IMR-90 (cell line): ENCODE data around the gene BTG2. TPM values are rescaled to one million over a fixed set of nuclear protein-coding genes. Genes with fewer than 3 reads are reported as not detected.

Experiments
- ATAC-seq: fragments of 200-7000 bp; cut with Tn5 transposase; 2 replicates; pipeline ENCODE4 v1.9.1; 2020; ENCODE audit warnings: low read depth, mild to moderate bottlenecking, moderate library complexity
- BruUV-seq: library from RNA; stranded (reverse); fragments of 400-500 nt; replicated peaks from 2 replicates; lab custom pipeline; 2021; lab: Mats Ljungman, UMichigan
- CTCF ChIA-PET: fragments of 300-600 bp; formaldehyde crosslinking; extraction: SDS; loops from one replicate; lab custom pipeline; 2021; ENCODE audit warnings: antibody characterized with exemption; lab: Yijun Ruan, JAX
- POLR2A ChIA-PET: fragments of 300-600 bp; sonication (Branson Sonifier 250); formaldehyde crosslinking; loops from one replicate; lab custom pipeline; 2022; ENCODE audit warnings: antibody characterized with exemption; ENCODE audit not compliant: unreplicated experiment; lab: Charles Lee
- DNase-seq: peaks from one replicate; pipeline ENCODE4 v3.0.0; 2013
- H2AFZ ChIP-seq: replicated peaks from 2 replicates; pipeline ENCODE3; 2013; ENCODE audit warnings: low read length, mild to moderate bottlenecking; ENCODE audit not compliant: poor library complexity
- H2AK5ac ChIP-seq: 2 replicates; pipeline ENCODE4 v1.6.1; 2013; ENCODE audit warnings: low read depth, low read length, inconsistent platforms
- H2AK9ac ChIP-seq: replicated peaks from 2 replicates; pipeline ENCODE3; 2013; ENCODE audit warnings: mild to moderate bottlenecking, low read depth, low read length, moderate library complexity; ENCODE audit not compliant: poor library complexity
- H2BK120ac ChIP-seq: 2 replicates; pipeline ENCODE4 v1.6.1; 2013; ENCODE audit warnings: low read depth, low read length, inconsistent platforms
- H2BK15ac ChIP-seq: 3 replicates; pipeline ENCODE4 v1.6.1; 2013; ENCODE audit warnings: low read depth, low read length, inconsistent platforms
- H2BK20ac ChIP-seq: 2 replicates; pipeline ENCODE4 v1.6.1; 2013; ENCODE audit warnings: low read depth, mild to moderate bottlenecking, inconsistent platforms, low read length, moderate library complexity
- H2BK5ac ChIP-seq: 2 replicates; pipeline ENCODE4 v1.6.1; 2013; ENCODE audit warnings: mild to moderate bottlenecking, low read depth, low read length, inconsistent platforms; ENCODE audit not compliant: poor library complexity, severe bottlenecking
- H3K14ac ChIP-seq: replicated peaks from 2 replicates; pipeline ENCODE4 v1.6.1; 2013; ENCODE audit warnings: low read depth, low read length, inconsistent platforms
- H3K18ac ChIP-seq: 2 replicates; pipeline ENCODE4 v1.6.1; 2013; ENCODE audit warnings: low read depth, low read length, control low read depth
- H3K23ac ChIP-seq: 2 replicates; pipeline ENCODE4 v1.6.1; 2013; ENCODE audit warnings: low read depth, low read length, inconsistent platforms
- H3K27ac ChIP-seq: 2 replicates; pipeline ENCODE4 v1.5.1; 2013; ENCODE audit warnings: mild to moderate bottlenecking, control low read depth, low read length; ENCODE audit not compliant: insufficient read depth
- H3K27me3 ChIP-seq: 2 replicates; pipeline ENCODE4 v1.6.1; 2013; ENCODE audit warnings: low read length; ENCODE audit not compliant: control insufficient read depth, insufficient read depth
- H3K36me3 ChIP-seq: 2 replicates; pipeline ENCODE4 v1.6.1; 2013; ENCODE audit warnings: low read length, mixed read lengths; ENCODE audit not compliant: control insufficient read depth, insufficient read depth
- H3K4ac ChIP-seq: 2 replicates; pipeline ENCODE4 v1.6.1; 2013; ENCODE audit warnings: low read depth, low read length, inconsistent platforms
- H3K4me1 ChIP-seq: 2 replicates; pipeline ENCODE4 v1.6.1; 2013; ENCODE audit warnings: low read length, mixed read lengths; ENCODE audit not compliant: control insufficient read depth, insufficient read depth
- H3K4me2 ChIP-seq: 2 replicates; pipeline ENCODE4 v1.6.1; 2013; ENCODE audit warnings: low read depth, mild to moderate bottlenecking, control low read depth, low read length, moderate library complexity
- H3K4me3 ChIP-seq: 2 replicates; pipeline ENCODE4 v1.5.1; 2013; ENCODE audit warnings: low read depth, mild to moderate bottlenecking, control low read depth, low read length, moderate library complexity; ENCODE audit not compliant: insufficient read depth
- H3K56ac ChIP-seq: 2 replicates; pipeline ENCODE4 v1.6.1; 2013; ENCODE audit warnings: low read length, inconsistent platforms; ENCODE audit not compliant: insufficient read depth; ENCODE audit errors: extremely low read depth
- H3K79me1 ChIP-seq, 2 experiments: 2 replicates each; pipeline ENCODE4 v1.6.1; 2013; ENCODE audit warnings: low read length in 2 of 2, inconsistent platforms in 1 of 2, low read depth in 1 of 2
- H3K9ac ChIP-seq: 2 replicates; pipeline ENCODE4 v1.6.1; 2013; ENCODE audit warnings: low read depth, low read length, control low read depth
- H3K9me1 ChIP-seq: 2 replicates; pipeline ENCODE4 v1.6.1; 2013; ENCODE audit warnings: low read length, inconsistent platforms; ENCODE audit not compliant: insufficient read depth
- H3K9me3 ChIP-seq: 2 replicates; pipeline ENCODE4 v1.6.1; 2013; ENCODE audit warnings: low read length; ENCODE audit not compliant: control insufficient read depth, insufficient read depth
- H4K20me1 ChIP-seq: 2 replicates; pipeline ENCODE4 v1.6.1; 2013; ENCODE audit warnings: low read length, inconsistent platforms; ENCODE audit not compliant: insufficient read depth
- H4K5ac ChIP-seq: 2 replicates; pipeline ENCODE4 v1.6.1; 2013; ENCODE audit warnings: mild to moderate bottlenecking, low read depth, low read length, control low read depth
- H4K8ac ChIP-seq, 2 experiments: 2 replicates each; pipeline ENCODE4 v1.6.1; 2013; ENCODE audit warnings: low read depth in 2 of 2, low read length in 2 of 2, control low read depth in 1 of 2, inconsistent platforms in 1 of 2
- H4K91ac ChIP-seq: 2 replicates; pipeline ENCODE4 v1.6.1; 2013; ENCODE audit warnings: low read depth, low read length, inconsistent platforms; ENCODE audit not compliant: insufficient read depth
- CEBPB ChIP-seq: IDR thresholded peaks from 2 replicates; pipeline ENCODE4 v1.6.1; 2012; ENCODE audit warnings: low read depth, low read length, improper control_type of control experiment
- CHD1 ChIP-seq: IDR thresholded peaks from 2 replicates; pipeline ENCODE4 v1.6.1; 2012; ENCODE audit warnings: low read depth, low read length, improper control_type of control experiment
- CTCF ChIP-seq: conservative IDR thresholded peaks from 2 replicates; pipeline ENCODE4 v1.5.1; 2012; ENCODE audit warnings: mild to moderate bottlenecking, low read depth, low read length, improper control_type of control experiment
- FOS ChIP-seq: fragments of 150-350 bp; IDR thresholded peaks from 2 replicates; pipeline ENCODE4 v1.6.1; 2016; ENCODE audit warnings: low read depth, low read length
- MAFK ChIP-seq: IDR thresholded peaks from 2 replicates; pipeline ENCODE4 v1.6.1; 2012; ENCODE audit warnings: low read depth, low read length, improper control_type of control experiment
- MXI1 ChIP-seq: IDR thresholded peaks from 2 replicates; pipeline ENCODE4 v1.6.1; 2012; ENCODE audit warnings: low read depth, mild to moderate bottlenecking, low read length, moderate library complexity, borderline replicate concordance
- NFE2L2 ChIP-seq: fragments of 150-350 bp; IDR thresholded peaks from 2 replicates; pipeline ENCODE4 v1.6.1; 2016; ENCODE audit warnings: low read depth, mild to moderate bottlenecking, low read length
- RAD21 ChIP-seq: IDR thresholded peaks from 2 replicates; pipeline ENCODE4 v1.6.1; 2012; ENCODE audit warnings: low read length, improper control_type of control experiment
- RCOR1 ChIP-seq: IDR thresholded peaks from 2 replicates; pipeline ENCODE4 v1.6.1; 2012; ENCODE audit warnings: mild to moderate bottlenecking, low read length, improper control_type of control experiment; ENCODE audit not compliant: insufficient replicate concordance
- RFX5 ChIP-seq: IDR thresholded peaks from 2 replicates; pipeline ENCODE4 v1.8.0; 2012; ENCODE audit warnings: low read depth, mild to moderate bottlenecking, low read length, moderate library complexity
- USF2 ChIP-seq: fragments of 150-350 bp; IDR thresholded peaks from 2 replicates; pipeline ENCODE4 v1.6.1; 2017; ENCODE audit warnings: mild to moderate bottlenecking, antibody characterized with exemption, low read length, low read depth
- WGBS, 2 experiments: methylation state at CpG; one replicate each; pipeline versions ENCODE4 v1.1.5 to v1.1.7; 2013; ENCODE audit warnings: missing lambda C conversion rate in 2 of 2; ENCODE audit not compliant: insufficient read length in 1 of 2; ENCODE audit errors: extremely low coverage in 2 of 2; 5-methylcytosine and 5-hydroxymethylcytosine counted together
- dilution Hi-C: fragments of 300-500 bp; cut with HindIII; formaldehyde crosslinking; loops from one replicate; pipeline ENCODE4 v1.14.3; 2018; ENCODE audit warnings: low sequenced_read_pairs; ENCODE audit not compliant: unreplicated experiment
- in situ Hi-C: fragments of 300-500 bp; cut with MboI; formaldehyde crosslinking; loops from 3 replicates; pipeline ENCODE4 v1.14.3; 2019; ENCODE audit warnings: low sequenced_read_pairs, inconsistent platforms, mixed read lengths
- intact Hi-C: fragments of 100-400 bp; cut with micrococcal nuclease; formaldehyde crosslinking; loops from 2 replicates; pipeline ENCODE4 v1.10.0; 2022
- polyA plus RNA-seq, 3 experiments: library from polyadenylated mRNA; depleted of rRNA; stranded (reverse); fragments of >200 nt; gene quantifications; 2 replicates each; pipeline ENCODE4 v1.2.3, GENCODE V29; 2012; ENCODE audit warnings: low replicate concordance in 1 of 3
- total RNA-seq: library from RNA; depleted of rRNA; stranded (reverse); fragments of >200 nt; gene quantifications from 2 replicates; pipeline ENCODE4 v1.2.3, GENCODE V29; 2012

Gene BTG2
- total and polyA plus RNA-seq, 2 of the 4 experiments (the other 2 are of a cell fraction): 8.4 to 18.8 TPM

- peaks cover 28% of the 10 kb centered on the region for H3K27me3 ChIP-seq
- H4K8ac ChIP-seq: no peak overlapping the region
- TF ChIP-seq CHD1: no peak
- TF ChIP-seq MAFK: no peak
- TF ChIP-seq USF2: no peak
- TF ChIP-seq CEBPB: no peak
- no peak for TF ChIP-seq RFX5
- TF ChIP-seq RAD21: no peak
- TF ChIP-seq MXI1: no peak
- TF ChIP-seq CTCF: no peak
- no peak for TF ChIP-seq RCOR1
- TF ChIP-seq FOS: no peak
- TF ChIP-seq NFE2L2: no peak
- no peak overlapping the region for H2BK5ac ChIP-seq
- intact Hi-C loops: no loop called here
- dilution Hi-C loops: no loop called here
- H3K27ac ChIP-seq: no peak overlapping the region
- no peaks in the 10 kb centered on the region for H3K36me3 ChIP-seq
- no peak overlapping the region for H4K91ac ChIP-seq
- no peak overlapping the region for H3K4ac ChIP-seq
- H3K9me3 ChIP-seq: no peaks in the 10 kb centered on the region
- H3K79me1 ChIP-seq: no peaks in the 10 kb centered on the region
- in situ Hi-C loops: no loop called here
- ATAC-seq (no peak), DNase-seq (no peak)
- H3K4me1 ChIP-seq: peaks cover 8% of the 10 kb centered on the region; the same call in 1 of the 2 replicates
- H3K4me2 ChIP-seq: no peak overlapping the region
- no peak overlapping the region for H3K23ac ChIP-seq
- no peaks in the 10 kb centered on the region for H4K20me1 ChIP-seq
- H3K9me1 ChIP-seq: no peaks in the 10 kb centered on the region; the same call in 1 of the 2 replicates
- ChIA-PET CTCF (interaction anchor here (1.6 kb wide), 1 partner anchor 15 kb away, joined by 6 read pairs; no protein-coding TSS in a partner anchor), POLR2A (no interaction called here)
- no peak overlapping the region for H3K56ac ChIP-seq
- H2AFZ ChIP-seq: no peak overlapping the region
- no TSS peak for BruUV-seq
- no peak overlapping the region for H3K14ac ChIP-seq
- H2BK15ac ChIP-seq: no peak overlapping the region
- no peak overlapping the region for H3K9ac ChIP-seq
- no peak overlapping the region for H2BK120ac ChIP-seq
- 40% methylated on average over 1 of the region's 10 CpGs; no CpG with 5 or more reads in 1 of the 2 experiments for WGBS, 2 experiments
- H3K18ac ChIP-seq: no peak overlapping the region
- no peak overlapping the region for H2BK20ac ChIP-seq
- no peak overlapping the region for H4K5ac ChIP-seq
- H2AK5ac ChIP-seq: no peak overlapping the region
- H2AK9ac ChIP-seq: no peak overlapping the region
- H3K4me3 ChIP-seq: no peak overlapping the region
These were observed 23.3 kb upstream of the BTG2 start for GRCh38 chr1:203281851-203282661.
